GM19467 (cell line): ENCODE results near the gene ARHGAP44.

Source experiments
- ATAC-seq: cut with Tn5 transposase; IDR thresholded peaks from one replicate; pipeline ENCODE4 v1.9.1; 2021; ENCODE audit warnings: mild to moderate bottlenecking, moderate library complexity; ENCODE audit not compliant: unreplicated experiment

Gene ARHGAP44

DNA sequence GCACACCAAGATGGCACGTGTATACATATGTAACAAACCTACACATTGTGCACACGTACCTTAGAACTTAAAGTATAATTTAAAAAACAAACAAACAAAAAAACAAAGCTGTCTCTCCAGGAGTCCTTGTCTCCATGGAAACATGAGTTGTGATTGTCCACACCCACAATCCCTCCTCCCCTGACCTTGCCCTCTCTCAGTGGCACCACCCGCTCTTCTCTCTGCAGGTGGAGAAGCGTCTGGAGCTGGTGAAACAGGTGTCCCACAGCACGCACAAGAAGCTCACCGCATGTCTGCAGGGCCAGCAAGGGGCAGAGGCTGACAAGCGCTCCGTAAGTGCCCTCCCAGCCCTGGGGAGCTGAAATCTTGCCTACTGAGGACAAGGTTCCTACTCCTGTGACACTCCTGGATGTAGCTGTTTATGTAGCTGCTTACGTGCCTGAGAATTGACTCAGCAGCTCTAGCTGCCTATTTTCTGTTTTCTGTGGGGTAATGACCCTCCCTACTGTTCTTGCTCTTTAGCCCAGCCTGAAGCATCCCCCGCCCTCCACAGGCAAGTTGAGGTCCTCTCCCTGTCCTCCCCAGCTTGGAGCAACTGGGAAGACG lies 107.0 kb downstream of the ARHGAP44 start:
- no peak for ATAC-seq

DNA sequence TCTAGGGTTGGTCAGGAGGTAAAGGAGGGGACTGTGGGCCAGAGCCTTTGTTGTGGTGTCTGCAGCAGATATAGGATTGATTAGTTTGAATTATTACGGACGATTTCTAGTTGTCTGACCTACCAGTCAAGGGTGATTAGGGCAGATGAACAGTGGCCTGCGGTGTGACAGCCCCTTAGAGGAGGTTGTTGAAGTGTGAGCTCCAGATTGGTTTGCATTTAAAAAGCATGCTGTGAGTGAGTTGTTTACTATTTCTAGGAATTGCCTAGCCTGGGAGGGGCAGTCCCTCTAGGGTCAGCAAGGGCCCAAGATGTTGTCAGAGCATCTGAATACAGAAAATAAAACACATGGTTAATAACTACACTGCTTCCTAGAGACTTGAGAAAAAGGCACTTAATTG lies 108.8 kb downstream of the ARHGAP44 start:
- ATAC-seq, result no peak

DNA sequence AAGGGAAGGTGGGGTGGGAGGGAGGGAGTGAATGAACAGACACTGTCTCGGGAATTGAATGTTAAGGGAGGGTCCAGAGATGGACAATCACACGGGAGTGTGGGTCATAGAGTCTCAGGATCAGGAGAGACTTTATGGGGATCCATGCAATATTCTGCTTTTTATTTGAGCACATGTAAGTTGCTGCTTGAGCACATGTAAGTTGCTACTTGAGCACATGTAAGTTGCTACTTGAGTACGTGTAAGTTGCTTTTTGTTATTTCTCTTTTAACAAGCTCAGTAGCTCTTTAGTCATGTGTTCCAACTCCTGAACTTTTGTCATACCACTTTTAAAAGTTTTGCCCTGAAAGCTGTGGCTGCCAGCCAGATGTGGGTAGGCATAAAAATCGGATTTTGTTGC lies 110.3 kb downstream of the ARHGAP44 start:
- no peak for ATAC-seq

DNA sequence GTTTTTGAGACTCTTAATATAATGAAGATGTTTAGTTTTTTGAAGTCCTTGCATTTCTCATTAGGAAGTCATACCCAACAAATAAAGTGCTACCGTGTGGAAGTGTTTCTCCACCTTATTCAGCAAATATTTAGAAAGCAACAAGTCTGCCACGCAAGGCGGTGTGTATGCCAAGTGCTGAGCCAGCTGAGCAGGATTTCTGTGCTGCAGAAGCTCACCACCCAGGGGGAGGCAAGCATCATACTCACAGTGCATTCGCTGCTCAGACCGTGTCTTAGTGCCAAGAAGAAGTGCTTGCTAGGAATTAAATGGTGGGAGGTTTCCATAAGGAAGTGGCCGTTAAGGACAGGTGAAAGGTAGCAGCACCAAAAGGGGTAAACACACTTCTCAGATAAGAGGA lies 111.2 kb downstream of the ARHGAP44 start:
- no peak for ATAC-seq

DNA sequence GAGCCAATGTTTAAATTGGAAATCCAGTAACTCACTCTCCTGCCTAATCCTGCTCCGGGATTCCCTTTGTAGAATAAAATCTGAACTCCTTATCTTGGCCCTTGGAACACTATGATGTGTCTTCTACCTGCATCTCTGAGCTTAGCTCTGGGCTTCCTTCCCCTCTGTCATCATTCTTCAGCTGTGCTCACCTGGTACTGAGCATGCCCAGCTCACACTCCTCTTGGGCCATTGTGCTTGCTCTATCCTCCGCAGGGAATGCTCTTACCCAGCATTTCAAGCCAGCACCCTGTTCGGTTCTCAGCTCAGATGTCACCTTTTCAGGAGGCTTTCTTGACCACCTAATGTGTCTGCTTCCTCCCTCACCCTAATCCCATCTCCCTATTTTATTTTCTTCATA lies 112.7 kb downstream of the ARHGAP44 start:
- no peak for ATAC-seq

DNA sequence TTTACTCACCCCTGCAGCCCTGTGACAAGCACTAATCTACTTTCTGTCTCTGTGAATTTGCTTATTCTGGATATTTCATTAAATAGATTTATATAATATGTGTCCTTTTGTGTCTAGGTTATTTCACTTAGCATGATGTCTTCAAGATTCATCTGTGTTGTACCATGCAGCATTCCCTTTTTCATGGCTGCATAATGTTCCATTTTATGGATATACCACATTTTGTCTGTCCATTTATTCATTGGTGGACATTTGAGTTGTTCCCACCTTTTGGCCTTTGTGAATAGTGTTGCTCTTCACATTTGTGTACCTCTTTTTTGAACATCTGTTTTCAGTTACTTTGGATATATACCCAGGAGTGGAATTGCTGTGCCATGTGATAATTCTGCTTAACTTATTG lies 118.2 kb downstream of the ARHGAP44 start:
- no peak for ATAC-seq

DNA sequence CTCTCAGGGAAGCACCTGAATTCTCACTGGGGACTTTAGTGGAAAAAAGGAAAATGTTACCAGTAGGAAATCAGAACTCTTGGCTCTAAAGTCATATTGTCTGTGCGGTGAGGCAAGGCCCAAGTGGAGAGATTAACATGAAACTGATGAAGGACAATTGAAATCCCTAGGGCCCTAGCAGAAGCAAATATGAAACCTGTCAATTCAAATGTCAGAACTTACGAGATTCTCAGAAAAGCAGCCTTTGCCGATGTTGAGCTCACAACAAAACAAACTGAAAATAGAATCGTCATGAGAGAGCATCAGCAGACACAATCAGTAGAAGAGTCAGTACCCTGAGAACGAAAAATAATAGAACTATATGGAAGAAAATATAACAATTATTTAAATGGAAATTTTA lies 119.7 kb downstream of the ARHGAP44 start:
- ATAC-seq, result no peak

DNA sequence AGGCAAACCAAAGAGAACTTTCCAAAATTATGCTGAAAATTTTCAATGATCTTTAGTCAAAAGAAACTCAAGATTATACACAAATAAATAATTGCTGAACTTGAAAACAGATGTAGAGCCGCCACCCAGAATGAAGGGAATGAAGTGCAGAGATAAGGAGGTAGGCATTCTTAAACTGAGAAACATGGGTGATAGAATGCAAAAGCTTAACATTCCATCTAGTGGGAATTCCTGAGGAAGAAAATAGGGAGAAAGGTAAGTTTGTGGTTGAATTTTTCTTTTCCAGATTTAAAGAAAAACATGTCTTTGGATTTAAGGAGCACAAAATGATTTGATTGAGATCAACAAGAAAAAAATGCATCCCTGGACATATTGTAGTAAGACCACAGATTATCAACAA lies 120.2 kb downstream of the ARHGAP44 start:
- ATAC-seq, result no peak

DNA sequence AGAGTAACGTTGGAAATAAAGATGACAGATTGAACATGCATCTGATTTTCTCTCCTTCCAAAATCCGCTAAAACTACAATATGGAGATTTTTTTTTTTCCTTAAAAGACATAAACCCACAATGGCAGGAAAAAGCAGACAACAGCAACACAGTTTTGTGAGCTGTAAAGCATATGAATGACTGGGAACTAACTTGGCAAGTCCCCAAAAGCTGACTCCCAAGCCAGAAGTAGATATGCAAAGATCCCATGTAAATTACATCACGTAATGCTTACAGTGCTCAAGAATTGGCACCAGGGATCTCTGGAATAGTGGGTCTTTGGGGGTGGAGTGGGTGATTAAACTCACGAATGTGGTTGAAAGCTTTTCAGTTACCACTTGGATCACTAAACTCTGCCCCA lies 121.9 kb downstream of the ARHGAP44 start:
- ATAC-seq, result no peak

DNA sequence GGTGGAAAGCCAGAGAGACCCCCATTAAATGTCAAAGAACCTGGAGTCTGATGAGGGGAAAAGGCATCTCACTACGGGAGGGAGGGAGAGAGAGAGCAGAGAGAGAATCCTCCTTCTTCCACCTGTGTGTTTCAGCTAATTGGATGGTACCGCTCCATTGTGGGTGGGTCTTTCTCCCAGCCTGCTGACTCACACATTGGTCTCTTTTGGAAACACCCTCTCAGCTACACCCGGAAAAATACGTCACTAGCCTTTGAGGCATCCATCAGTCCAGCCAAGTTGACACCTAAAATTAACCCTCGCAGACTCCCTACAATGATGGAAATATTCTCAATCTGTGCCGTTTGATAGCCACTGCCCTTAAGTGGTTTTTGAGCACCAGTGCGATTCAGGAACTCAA lies 128.1 kb downstream of the ARHGAP44 start:
- no peak for ATAC-seq

DNA sequence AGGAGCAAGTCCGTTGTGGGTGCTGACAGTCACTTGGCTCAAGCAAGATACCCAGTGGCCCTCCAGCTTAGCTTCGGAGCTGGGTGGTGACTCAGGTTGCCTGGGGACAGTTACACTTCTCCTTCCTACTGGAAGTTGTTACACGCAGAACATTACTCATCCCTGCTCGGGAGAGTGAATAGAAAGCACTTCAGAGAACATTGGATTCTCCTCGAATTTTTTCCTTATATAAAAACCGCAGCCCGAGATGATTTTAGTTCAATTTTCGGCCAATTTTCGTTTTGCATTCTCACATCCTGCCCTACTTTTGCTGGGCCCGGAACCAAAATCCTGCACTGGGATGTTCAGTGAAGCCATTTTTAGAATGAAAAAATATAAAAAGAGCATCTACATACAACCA lies 128.8 kb downstream of the ARHGAP44 start:
- ATAC-seq, result no peak

DNA sequence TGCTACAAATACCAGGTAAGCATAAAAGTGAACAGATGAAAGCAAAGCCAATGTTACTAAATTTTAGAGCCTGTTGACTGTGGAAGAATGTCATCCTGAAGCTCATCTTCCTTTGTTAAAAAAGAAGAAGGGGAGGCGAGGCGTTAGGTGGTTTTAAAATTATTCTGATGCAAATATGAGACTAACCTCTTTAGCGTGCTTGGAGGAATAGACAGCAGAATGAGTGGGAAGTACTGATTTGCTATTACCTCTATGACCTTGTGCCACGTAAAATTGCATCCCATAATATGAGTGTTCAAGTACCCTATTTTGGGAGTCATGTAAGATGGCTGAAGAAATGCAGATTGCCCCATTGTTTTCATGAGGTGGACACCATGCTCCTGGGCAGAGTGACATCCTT lies 132.8 kb downstream of the ARHGAP44 start:
- ATAC-seq, result no peak

DNA sequence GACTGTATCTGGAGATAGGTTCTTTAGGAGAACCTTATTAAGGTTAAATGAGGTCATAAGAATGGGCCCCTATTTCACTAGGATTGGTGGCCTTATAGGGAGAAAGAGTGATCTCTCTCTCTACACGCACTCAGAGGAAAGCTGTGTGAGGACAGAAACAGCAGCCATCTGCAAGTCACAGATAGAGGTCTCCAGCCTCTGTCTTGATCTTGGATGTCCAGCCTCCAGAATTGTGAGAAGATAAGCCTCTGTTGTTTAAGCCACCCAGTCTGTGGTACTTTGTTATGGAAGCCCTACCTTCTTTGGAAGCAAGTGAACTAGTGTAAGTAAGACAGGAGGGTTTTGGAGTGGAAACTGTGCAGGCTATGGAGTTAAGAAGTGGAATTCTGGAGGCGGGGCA lies 135.3 kb downstream of the ARHGAP44 start:
- no peak for ATAC-seq

DNA sequence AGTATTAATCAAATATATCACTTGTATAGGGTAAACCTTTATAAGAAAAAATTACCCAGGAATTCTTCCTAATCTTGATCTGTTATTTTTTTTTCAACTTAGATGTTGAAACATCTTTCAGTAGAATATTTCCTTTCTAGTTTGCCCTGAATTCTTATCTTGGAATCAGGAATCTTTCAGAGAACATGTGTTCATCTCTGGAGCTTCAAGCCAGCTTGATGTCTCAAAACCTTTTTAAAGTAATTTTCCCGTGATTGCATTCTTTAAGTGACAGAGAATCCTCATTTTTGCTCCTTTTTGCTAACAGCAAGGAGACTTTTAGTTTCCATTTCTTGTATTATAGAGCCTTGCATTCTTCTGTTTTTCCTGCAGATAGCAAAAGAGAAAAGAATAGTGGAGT lies 137.7 kb downstream of the ARHGAP44 start:
- ATAC-seq, result no peak

DNA sequence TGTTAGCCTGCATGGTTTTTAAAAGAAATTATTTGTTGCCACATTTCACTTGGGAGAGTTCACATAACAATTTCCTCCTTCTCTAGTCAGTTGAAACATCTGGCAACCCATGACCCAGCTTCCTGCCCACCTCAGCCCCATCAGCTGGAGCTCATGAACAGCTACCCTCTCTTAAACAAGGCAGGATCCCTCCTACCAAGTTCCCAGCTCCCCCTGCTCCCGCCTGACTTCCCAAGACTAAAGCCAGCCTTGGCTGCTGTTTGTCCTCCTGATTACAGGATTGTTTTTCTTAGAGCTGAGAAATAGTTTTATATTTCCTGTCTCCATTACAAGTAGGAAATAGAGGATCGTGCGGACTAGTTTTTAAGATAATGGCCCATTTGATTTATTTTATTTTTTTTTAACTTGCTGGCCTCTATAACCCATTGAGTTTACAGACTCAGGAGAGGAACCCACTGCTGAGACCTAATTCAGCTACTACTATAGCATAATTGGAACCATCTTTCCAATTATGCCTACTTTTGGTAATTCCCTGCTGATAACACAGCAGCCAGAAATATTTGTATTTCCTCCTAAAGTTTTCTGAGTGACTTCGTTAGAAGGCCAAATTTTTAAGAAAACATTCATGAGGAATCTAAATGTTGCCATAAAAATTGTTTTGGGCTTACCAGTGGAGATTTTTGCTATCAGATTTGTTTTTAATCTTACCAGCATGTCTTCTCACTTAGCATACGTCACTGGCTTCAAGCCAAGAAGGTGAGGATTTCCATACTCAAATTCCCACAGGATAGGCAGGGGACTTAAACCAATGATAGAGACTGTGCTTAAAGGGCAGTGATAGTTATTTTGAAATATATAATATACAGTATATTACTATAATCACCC lies 138.5 kb downstream of the ARHGAP44 start:
- no peak for ATAC-seq

DNA sequence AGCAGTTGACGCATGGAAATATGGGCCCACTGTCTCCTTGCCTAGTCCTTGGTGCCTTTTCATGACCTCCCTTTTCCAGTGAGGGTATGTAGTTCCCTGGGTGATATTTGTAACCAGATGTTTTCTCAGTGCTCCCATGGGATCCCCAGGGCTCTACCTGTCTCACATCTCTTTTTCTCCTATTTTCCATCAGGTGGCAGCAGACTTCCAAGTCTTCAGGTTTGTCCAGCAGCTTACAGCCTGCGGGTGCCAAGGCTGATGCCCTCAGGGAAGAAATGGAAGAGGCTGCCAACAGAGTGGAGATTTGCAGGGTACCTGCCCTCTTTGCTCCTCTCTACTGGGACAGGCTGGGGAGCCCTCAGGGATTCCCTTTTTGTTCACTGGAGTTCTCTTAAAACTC lies 139.4 kb downstream of the ARHGAP44 start:
- ATAC-seq, result no peak

DNA sequence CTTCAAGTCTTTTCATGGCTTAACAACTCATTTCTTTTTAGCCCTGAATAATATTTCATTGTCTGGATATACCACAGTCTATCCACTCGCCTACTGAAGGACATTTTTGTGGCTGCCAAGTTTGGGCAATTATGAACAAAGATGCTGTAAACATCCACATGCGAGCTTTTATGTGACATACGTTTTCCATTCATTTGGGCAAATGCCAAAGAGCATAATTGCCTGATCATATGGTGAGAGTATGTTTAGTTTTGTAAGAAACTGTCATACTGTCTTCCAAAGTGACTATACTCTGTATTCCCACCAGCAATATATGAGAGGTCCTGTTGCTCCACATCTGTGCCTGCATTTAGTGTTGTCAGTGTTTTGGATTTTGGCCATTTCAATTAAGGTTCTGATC lies 147.2 kb downstream of the ARHGAP44 start:
- ATAC-seq, result no peak

DNA sequence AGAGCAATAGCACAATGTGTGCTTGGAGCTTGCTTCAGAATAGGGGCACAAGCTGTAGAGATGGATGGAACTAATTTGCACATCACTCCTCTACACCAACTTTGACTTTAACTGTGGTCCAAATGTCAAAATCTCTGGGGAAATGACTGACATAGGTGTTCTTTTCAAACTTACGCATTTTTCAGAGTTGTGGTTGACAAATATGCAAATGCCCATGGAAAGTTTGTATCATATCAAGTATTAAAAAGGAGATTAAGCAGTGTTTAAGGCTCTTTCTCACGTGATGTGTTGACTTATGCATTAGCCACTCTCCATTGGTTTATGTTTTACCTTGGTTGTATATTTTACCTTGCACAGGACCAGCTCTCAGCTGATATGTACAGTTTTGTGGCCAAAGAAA lies 151.4 kb downstream of the ARHGAP44 start:
- no peak for ATAC-seq

DNA sequence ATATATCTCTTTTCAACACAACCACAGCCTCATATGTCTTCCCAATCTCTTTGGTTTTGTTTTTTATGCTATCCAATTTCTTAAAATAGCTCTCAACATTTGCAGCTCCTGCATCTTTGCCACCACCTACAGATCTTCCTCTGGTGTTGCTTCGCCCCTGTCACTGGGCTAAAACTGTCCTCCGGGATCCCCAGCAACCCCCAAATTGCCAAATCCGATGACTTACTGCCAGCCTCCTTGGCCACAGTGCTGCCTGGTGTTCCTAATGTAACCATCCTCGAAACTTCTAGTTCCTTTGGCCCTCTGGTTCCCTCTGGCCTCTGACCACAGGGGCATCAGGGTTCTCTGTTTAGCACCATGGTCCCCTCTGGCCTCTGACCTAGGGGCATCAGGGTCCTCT lies 157.7 kb downstream of the ARHGAP44 start:
- no peak for ATAC-seq

DNA sequence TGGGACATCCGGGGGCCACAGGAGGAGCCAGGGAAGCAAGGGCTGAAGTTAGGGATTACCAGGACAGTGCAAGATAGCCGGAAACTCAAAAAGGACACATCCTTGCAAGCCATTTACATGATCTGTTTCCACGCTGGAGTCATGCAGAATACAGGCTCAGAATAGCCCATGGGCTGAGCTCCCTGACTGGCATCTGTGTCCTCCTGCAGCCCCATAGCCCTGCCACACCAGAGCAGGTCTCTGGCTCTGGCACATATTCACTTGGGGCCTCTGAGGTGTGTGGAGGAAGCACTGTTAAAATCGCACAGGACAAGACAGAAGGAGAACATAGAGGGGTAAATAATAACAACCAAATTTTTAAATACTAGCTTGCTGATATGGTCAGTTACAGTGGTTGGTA lies 162.7 kb downstream of the ARHGAP44 start:
- ATAC-seq, result no peak

DNA sequence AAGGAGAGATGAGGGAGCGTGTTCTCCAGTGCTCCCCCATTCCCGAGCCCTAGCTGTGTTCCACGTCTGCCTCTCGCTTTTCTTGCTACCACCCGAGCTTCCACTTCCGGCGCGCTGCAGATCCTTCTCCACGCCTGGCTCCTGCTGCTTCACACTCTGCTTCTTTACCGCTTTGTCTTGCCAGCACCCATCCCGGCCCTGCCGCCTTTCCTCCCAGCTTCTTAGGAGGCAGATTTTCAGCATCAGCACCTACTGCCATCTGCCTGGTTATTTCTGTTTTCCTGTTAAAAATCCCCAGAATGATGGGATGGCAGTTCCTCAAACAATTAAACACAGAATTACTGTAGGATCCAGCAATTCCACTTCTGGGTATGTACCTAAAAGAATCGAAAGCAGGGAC lies 163.9 kb downstream of the ARHGAP44 start:
- no peak for ATAC-seq

DNA sequence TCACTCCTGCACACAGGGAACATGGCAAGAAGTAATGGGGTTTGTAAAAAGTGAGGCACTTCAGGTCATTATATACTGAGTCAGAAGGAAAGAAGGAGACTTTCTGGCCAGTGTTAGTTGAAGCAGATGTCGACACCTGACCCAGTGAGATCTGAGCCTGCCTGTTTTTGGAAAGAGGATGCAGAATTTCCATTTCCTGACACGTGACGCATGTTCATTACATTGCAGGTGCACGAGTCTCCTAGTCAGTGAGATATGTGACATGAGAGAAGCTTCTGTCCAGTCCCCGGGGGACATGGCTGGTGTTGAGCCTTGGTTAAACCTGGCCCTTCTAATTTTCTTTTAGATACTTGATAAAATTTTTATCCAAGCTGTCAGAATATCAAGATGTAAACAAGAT lies 166.2 kb downstream of the ARHGAP44 start:
- ATAC-seq, result no peak

DNA sequence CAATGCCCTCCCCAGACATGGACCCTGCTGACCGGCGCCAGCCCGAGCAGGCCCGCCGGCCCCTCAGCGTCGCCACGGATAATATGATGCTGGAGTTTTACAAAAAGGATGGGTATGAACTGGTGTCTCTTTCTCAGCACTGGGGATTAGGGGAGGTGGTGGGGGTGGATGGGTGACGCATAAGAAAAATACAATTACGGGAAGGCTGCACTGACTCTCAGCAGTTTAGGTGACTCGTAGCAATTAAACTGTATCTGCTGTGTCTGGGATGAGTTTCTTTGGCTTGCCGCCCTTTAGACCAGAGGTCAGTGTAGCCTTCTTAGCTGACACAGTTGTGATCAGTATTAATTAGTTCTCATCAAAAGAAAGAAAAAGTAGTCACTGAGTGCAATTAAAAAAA lies 169.5 kb downstream of the ARHGAP44 start:
- no peak for ATAC-seq
